Measurements from ENCODE around the gene GPR32. TPM values are rescaled to one million over a fixed set of nuclear protein-coding genes. Genes with fewer than 3 reads are reported as not detected.

Gene GPR32
- total and polyA plus RNA-seq, 2 of the 8 experiments (the other 6 are each of a cell fraction or from before 2014, with no cell fraction given) = not detected

GRCh38 chr19:50790396-50790795 lies 20.1 kb downstream of the GPR32 start, which contains the start of gene ACP4:
Gene ACP4 (plus strand): TSS chr19:50790415. CDS start chr19:50790415, 0 bp downstream.
- peaks cover 0 to 5% (median 0%) of the 10 kb centered on the region in 4 experiments; a peak in 1 of 7 replicates for H3K27me3 ChIP-seq (replicated peaks in 1 of 4; ENCODE audit: control insufficient read depth in 3 of 4, extremely low read depth in 1 of 4, insufficient read depth in 3 of 4, low read length in 3 of 4)
- no peak within 1 kb of the TSS for H3K14ac ChIP-seq (ENCODE audit: insufficient read length)
- no peaks in the 10 kb centered on the region; a peak in 1 of 8 replicates for H3K36me3 ChIP-seq (ENCODE audit: control insufficient read depth in 2 of 4, insufficient read depth in 4 of 4, low read length in 3 of 4)
- no peak within 1 kb of the TSS for H2BK12ac ChIP-seq (ENCODE audit: low read depth, low read length)
- no peak within 1 kb of the TSS for H2BK5ac ChIP-seq (ENCODE audit: low read depth, low read length)
- H3K56ac ChIP-seq (replicated peaks; ENCODE audit: insufficient read length, low read depth, low read length) = peak within 1 kb of the TSS; percentile 13
- H4K8ac ChIP-seq (ENCODE audit: extremely low read depth, insufficient read depth, low read length) = no peak within 1 kb of the TSS; the same call in 1 of the 2 replicates
- no peaks in the 10 kb centered on the region for H3K79me2 ChIP-seq (ENCODE audit: control insufficient read depth in 1 of 2, insufficient read depth in 2 of 2, low read length in 2 of 2)
- TF ChIP-seq TAF1 (IDR thresholded peaks at IDR 0.05; ENCODE audit: low read depth, low read length) (no peak), JUND (IDR thresholded peaks at IDR 0.05; ENCODE audit: low read length) (no peak), BCL11A (IDR thresholded peaks at IDR 0.05; ENCODE audit: low read depth in 2 of 2, low read length in 2 of 2) (no peak), POLR2AphosphoS5 (IDR thresholded peaks at IDR 0.05; ENCODE audit: low read depth, low read length) (no peak), NANOG (IDR thresholded peaks at IDR 0.05; ENCODE audit: insufficient read depth, low read depth, low read length, poor library complexity, severe bottlenecking) (no peak), CBX8 (IDR thresholded peaks at IDR 0.05; ENCODE audit: borderline replicate concordance, low read depth, low read length) (no peak), GABPA (IDR thresholded peaks at IDR 0.05; ENCODE audit: borderline replicate concordance, insufficient read depth, low read length) (no peak), PHF8 (conservative IDR thresholded peaks at IDR 0.05; ENCODE audit: low read depth, low read length) (no peak)
- no peak within 1 kb of the TSS for H3K4me3 ChIP-seq (ENCODE audit: extremely low read depth in 1 of 4, insufficient read depth in 2 of 4, low read depth in 3 of 4, low read length in 4 of 4)
- H3K23me2 ChIP-seq (ENCODE audit: low read depth, low read length) = no peaks in the 10 kb centered on the region; the same call in 1 of the 2 replicates
- DNase-seq (ENCODE audit: low read depth in 1 of 2, low spot score in 2 of 2) (no peak), FAIRE-seq (no peak)
- ChIA-PET POLR2A (ENCODE audit: partially characterized antibody) (interaction anchor here (0.7 to 11.1 kb wide), 5 partner anchors 10 to 224 kb away, joined by 3 to 221 read pairs (median 3); no protein-coding TSS in a partner anchor), CTCF (ENCODE audit: partially characterized antibody) (interaction anchor here (0.6 to 1.1 kb wide), 4 partner anchors 64 to 233 kb away, joined by 3 to 4 read pairs (median 3); partner anchors contain the start of gene KLK3)
- 93% methylated on average over 11 of the region's 15 CpGs; no CpG with 5 or more reads in 1 of the 2 experiments for WGBS, 2 experiments (ENCODE audit: extremely low coverage in 1 of 2, insufficient coverage in 1 of 2, insufficient read length in 1 of 2, insufficient replicate concordance in 2 of 2, low coverage in 1 of 2, low lambda C conversion rate in 2 of 2, missing lambda C conversion rate in 1 of 2)
- H3K23ac ChIP-seq (ENCODE audit: insufficient read length) = no peak within 1 kb of the TSS
- no peak within 1 kb of the TSS for H3K4me2 ChIP-seq (ENCODE audit: insufficient read depth in 1 of 2, low read depth in 2 of 2, low read length in 2 of 2)
- no peak within 1 kb of the TSS for H3K4ac ChIP-seq (replicated peaks; ENCODE audit: insufficient read length, low read depth, low read length)
- H2BK15ac ChIP-seq (ENCODE audit: low read length) = no peak within 1 kb of the TSS
- H3K18ac ChIP-seq (ENCODE audit: extremely low read depth, low read length) = no peak within 1 kb of the TSS
- no peak within 1 kb of the TSS for H2BK120ac ChIP-seq (replicated peaks; ENCODE audit: low read depth, low read length)
- H3K27ac ChIP-seq (ENCODE audit: low read depth, low read length) = no peak within 1 kb of the TSS
- no peak within 1 kb of the TSS for H3K9ac ChIP-seq (replicated peaks in 1 of 4; ENCODE audit: extremely low read depth in 1 of 4, low read depth in 3 of 4, low read length in 3 of 4)
- H2AK5ac ChIP-seq (ENCODE audit: low read depth, low read length) = no peak within 1 kb of the TSS; the same call in 1 of the 2 replicates
- H3K4me1 ChIP-seq (replicated peaks in 1 of 4; ENCODE audit: control insufficient read depth in 3 of 4, insufficient read depth in 4 of 4, low read length in 3 of 4) = peaks cover 0 to 14% (median 4%) of the 10 kb centered on the region in 4 experiments; a peak in 5 of 7 replicates
- H3K79me1 ChIP-seq (ENCODE audit: low read depth, low read length) = no peaks in the 10 kb centered on the region
- no peaks in the 10 kb centered on the region for H3K9me3 ChIP-seq (ENCODE audit: insufficient read depth in 2 of 2, low read depth in 1 of 2, low read length in 1 of 2)
- H4K91ac ChIP-seq (replicated peaks; ENCODE audit: insufficient read length, low read length) = no peak within 1 kb of the TSS
- no peak within 1 kb of the TSS for H2AFZ ChIP-seq (ENCODE audit: low read length)
- H4K5ac ChIP-seq (ENCODE audit: insufficient read length, low read depth, low read length) = no peak within 1 kb of the TSS
- no peak within 1 kb of the TSS for H2BK20ac ChIP-seq (ENCODE audit: low read length)
- peaks cover 7 to 10% of the 10 kb centered on the region in 2 experiments for H4K20me1 ChIP-seq (replicated peaks in 1 of 2; ENCODE audit: control insufficient read depth in 1 of 2, insufficient read depth in 2 of 2, low read length in 2 of 2)
